Muscle of leg (tissue), 11 donors: ENCODE results near the gene NCAM2. TPM values are rescaled to one million over a fixed set of nuclear protein-coding genes. Genes with fewer than 3 reads are reported as not detected.
"Not testable (repeated sequence)": the region's sequence is repeated elsewhere in the genome, so short reads cannot be mapped to it uniquely, and the experiment has no call there.

Source experiments
- DNase-seq: peaks from one replicate; pipeline ENCODE4 v3.0.0; 2013
- H3K27ac ChIP-seq: one replicate; pipeline ENCODE4 v1.5.1; 2013; ENCODE audit warnings: mild to moderate bottlenecking, low read length, control low read depth
- H3K27me3 ChIP-seq: one replicate; pipeline ENCODE4 v1.6.1; 2013; ENCODE audit warnings: low read length; ENCODE audit not compliant: control insufficient read depth, insufficient read depth
- H3K36me3 ChIP-seq: one replicate; pipeline ENCODE4 v1.6.1; 2013; ENCODE audit warnings: low read length; ENCODE audit not compliant: control insufficient read depth, insufficient read depth
- H3K4me1 ChIP-seq: one replicate; pipeline ENCODE4 v1.6.1; 2013; ENCODE audit warnings: low read length; ENCODE audit not compliant: control insufficient read depth, insufficient read depth
- H3K4me3 ChIP-seq: one replicate; pipeline ENCODE4 v1.5.1; 2013; ENCODE audit warnings: low read length, control low read depth
- H3K9me3 ChIP-seq: replicated peaks from 2 replicates; pipeline ENCODE4 v1.6.1; 2013; ENCODE audit warnings: low read depth, low read length; ENCODE audit not compliant: control insufficient read depth
- WGBS: methylation state at CpG from one replicate; pipeline ENCODE4 v1.1.5; 2013; ENCODE audit warnings: missing lambda C conversion rate; ENCODE audit not compliant: insufficient coverage; 5-methylcytosine and 5-hydroxymethylcytosine counted together
- polyA plus RNA-seq, 8 donors: library from polyadenylated mRNA; unstranded; fragments of 120-200 nt; gene quantifications; one replicate each; pipeline versions ENCODE4 v1.2.1 to v1.2.3, GENCODE V29; 2013; ENCODE audit warnings: inconsistent platforms in 1 of 8, low replicate concordance in 1 of 8; ENCODE audit not compliant: insufficient read length in 8 of 8, insufficient read depth in 1 of 8
- total RNA-seq: library from RNA; stranded (reverse); fragments of 120-200 nt; gene quantifications from one replicate; pipeline ENCODE4 v1.2.4, GENCODE V29; 2013

NCAM2 gene
- total and polyA plus RNA-seq, 9 donors, result 3.5 to 9.3 (median 4.7) TPM

- no CpG with 5 or more reads among the region's 2 CpGs for WGBS
- Histone ChIP-seq H3K27me3 (no peaks in the 10 kb centered on the region), H3K4me3 (no peak overlapping the region), H3K9me3 (no peaks in the 10 kb centered on the region), H3K36me3 (no peaks in the 10 kb centered on the region), H3K4me1 (no peaks in the 10 kb centered on the region), H3K27ac (no peak overlapping the region)
- DNase-seq, result no peak
Observed at GRCh38 chr21:21137986-21138385, 139.8 kb downstream of the NCAM2 start.

GRCh38 chr21:21146587-21147373 is 148.6 kb downstream of the NCAM2 start:
- H3K4me1 ChIP-seq, result no peaks in the 10 kb centered on the region
- H3K27ac ChIP-seq, result no peak overlapping the region
- no peaks in the 10 kb centered on the region for H3K27me3 ChIP-seq
- WGBS, result 98% methylated on average over 19 of the region's 25 CpGs
- no peak overlapping the region for H3K4me3 ChIP-seq
- H3K9me3 ChIP-seq, result no peaks in the 10 kb centered on the region
- H3K36me3 ChIP-seq, result no peaks in the 10 kb centered on the region
- no peak for DNase-seq

- no CpG with 5 or more reads among the region's 4 CpGs for WGBS
- no peak overlapping the region for H3K4me3 ChIP-seq
Observed at GRCh38 chr21:21147374-21147745, 149.2 kb downstream of the NCAM2 start.

GRCh38 chr21:21148009-21148408 is 149.8 kb downstream of the NCAM2 start:
- H3K27ac ChIP-seq, result no peak overlapping the region
- H3K4me3 ChIP-seq, result no peak overlapping the region
- H3K36me3 ChIP-seq, result no peaks in the 10 kb centered on the region
- no peaks in the 10 kb centered on the region for H3K4me1 ChIP-seq
- H3K9me3 ChIP-seq, result no peaks in the 10 kb centered on the region
- no peaks in the 10 kb centered on the region for H3K27me3 ChIP-seq
- DNase-seq, result no peak

More at GRCh38 chr21:21147374-21147745, 149.2 kb downstream of the NCAM2 start:
- Histone ChIP-seq H3K9me3 (no peaks in the 10 kb centered on the region), H3K36me3 (no peaks in the 10 kb centered on the region), H3K4me1 (no peaks in the 10 kb centered on the region), H3K27me3 (no peaks in the 10 kb centered on the region), H3K27ac (no peak overlapping the region)
- DNase-seq, result no peak

- H3K27ac ChIP-seq, result no peak overlapping the region
- WGBS, result no CpG with 5 or more reads among the region's 1 CpG
- no peak for DNase-seq
- no peaks in the 10 kb centered on the region for H3K27me3 ChIP-seq
- H3K4me3 ChIP-seq, result no peak overlapping the region
- H3K36me3 ChIP-seq, result no peaks in the 10 kb centered on the region
- H3K9me3 ChIP-seq, result no peaks in the 10 kb centered on the region
- no peaks in the 10 kb centered on the region for H3K4me1 ChIP-seq
Observed at GRCh38 chr21:21148514-21148913, 150.3 kb downstream of the NCAM2 start.

GRCh38 chr21:21149445-21149844 is 151.2 kb downstream of the NCAM2 start:
- not testable (repeated sequence) for H3K27ac ChIP-seq, H3K36me3 ChIP-seq, H3K9me3 ChIP-seq, H3K4me1 ChIP-seq, DNase-seq, H3K27me3 ChIP-seq, H3K4me3 ChIP-seq
- no CpG with 5 or more reads among the region's 4 CpGs for WGBS

- Histone ChIP-seq H3K36me3 (no peaks in the 10 kb centered on the region), H3K4me1 (no peaks in the 10 kb centered on the region), H3K27me3 (no peaks in the 10 kb centered on the region), H3K9me3 (no peaks in the 10 kb centered on the region), H3K27ac (no peak overlapping the region), H3K4me3 (no peak overlapping the region)
- DNase-seq, result no peak
- WGBS, result no CpG with 5 or more reads among the region's 3 CpGs
Observed at GRCh38 chr21:21151231-21151630, 153.0 kb downstream of the NCAM2 start.

GRCh38 chr21:21156397-21156796 is 158.2 kb downstream of the NCAM2 start:
- Histone ChIP-seq H3K4me3 (no peak overlapping the region), H3K27ac (no peak overlapping the region), H3K4me1 (no peaks in the 10 kb centered on the region), H3K36me3 (no peaks in the 10 kb centered on the region), H3K27me3 (no peaks in the 10 kb centered on the region), H3K9me3 (no peaks in the 10 kb centered on the region)
- no peak for DNase-seq

- DNase-seq, result peak; percentile 74
- Histone ChIP-seq H3K4me3 (no peak overlapping the region), H3K27ac (no peak overlapping the region), H3K27me3 (no peaks in the 10 kb centered on the region), H3K36me3 (no peaks in the 10 kb centered on the region), H3K9me3 (no peaks in the 10 kb centered on the region), H3K4me1 (no peaks in the 10 kb centered on the region)
- 20% methylated on average over 1 of the region's 4 CpGs for WGBS
Observed at GRCh38 chr21:21156957-21157356, 158.7 kb downstream of the NCAM2 start.

- Histone ChIP-seq H3K4me1 (no peaks in the 10 kb centered on the region), H3K36me3 (no peaks in the 10 kb centered on the region), H3K27me3 (no peaks in the 10 kb centered on the region), H3K27ac (no peak overlapping the region), H3K4me3 (no peak overlapping the region), H3K9me3 (no peaks in the 10 kb centered on the region)
- WGBS, result 95% methylated on average over 5 of the region's 12 CpGs
- no peak for DNase-seq
Observed at GRCh38 chr21:21158376-21158918, 160.2 kb downstream of the NCAM2 start.
